Inferior parietal cortex (tissue), 1 donor: ENCODE data around the gene FUT8.
"Not testable (repeated sequence)": the region's sequence is repeated elsewhere in the genome, so short reads cannot be mapped to it uniquely, and the experiment has no call there.

Experiments used
- DNase-seq: peaks from one replicate; pipeline ENCODE4 v3.0.0-alpha.2; 2016; ENCODE audit errors: extremely low spot score

The FUT8 gene

DNA sequence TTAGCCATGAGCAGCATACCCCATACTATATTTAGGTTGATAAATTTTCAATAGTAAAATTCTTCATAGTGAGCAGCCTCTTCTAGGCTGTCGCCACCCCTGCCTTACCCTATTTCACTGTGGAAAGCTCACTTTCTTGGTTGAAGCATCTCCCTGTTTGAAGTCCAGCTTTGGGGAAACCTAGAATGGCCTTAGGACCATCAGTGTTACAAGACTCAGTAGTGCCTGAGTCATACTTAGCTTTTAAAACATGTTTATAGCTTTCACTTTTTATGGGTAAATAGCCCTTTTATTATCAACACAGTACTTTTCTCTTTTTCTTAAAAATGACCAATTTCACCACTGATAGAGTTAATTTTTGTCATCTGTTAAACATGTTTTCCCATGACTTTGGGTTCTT is 37.1 kb downstream of the FUT8 start:
- no peak for DNase-seq

GRCh38 chr14:65453807-65454480 is 41.4 kb downstream of the FUT8 start:
- DNase-seq: no peak

DNA sequence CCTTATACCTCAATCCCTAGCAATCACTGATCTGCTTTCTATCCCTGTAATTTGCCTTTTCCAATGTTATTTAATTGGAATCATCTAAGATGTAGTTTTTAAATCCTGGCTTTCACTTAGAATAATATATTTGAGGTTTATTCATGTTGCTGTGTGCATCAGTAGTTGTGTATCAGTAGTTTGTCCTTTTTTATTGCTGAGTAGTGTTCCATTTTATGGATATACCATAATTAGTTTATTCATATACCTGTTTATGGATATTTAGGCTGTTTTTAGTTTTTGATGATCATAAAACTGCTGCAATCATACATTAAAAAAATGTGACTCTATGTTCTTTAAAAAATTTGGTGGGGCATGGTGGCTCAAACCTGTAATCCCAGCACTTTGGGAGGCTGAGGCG is 43.7 kb downstream of the FUT8 start:
- no peak for DNase-seq

GRCh38 chr14:65461730-65462129 is 49.2 kb downstream of the FUT8 start:
- no peak for DNase-seq

DNA sequence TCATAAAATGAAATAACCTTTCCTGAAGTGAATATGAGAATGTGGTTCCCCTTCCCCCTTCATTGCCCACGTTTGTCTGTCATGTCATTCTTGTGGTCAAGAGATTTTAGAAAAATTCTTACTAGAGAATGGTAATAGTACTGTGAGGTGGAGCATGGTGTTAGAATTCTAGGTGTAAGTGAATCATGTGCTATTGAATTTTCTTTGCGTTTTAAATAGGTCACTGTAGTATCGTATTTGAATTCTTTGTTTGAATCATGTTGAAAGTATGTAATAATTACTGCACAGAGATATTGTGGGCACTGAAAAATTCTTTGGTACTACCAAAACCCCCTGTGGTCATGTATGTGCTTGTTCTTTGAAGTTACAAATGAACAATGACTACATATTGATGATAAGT is 49.9 kb downstream of the FUT8 start:
- DNase-seq: no peak

GRCh38 chr14:65465584-65465983 is 53.1 kb downstream of the FUT8 start:
- DNase-seq: no peak

DNA sequence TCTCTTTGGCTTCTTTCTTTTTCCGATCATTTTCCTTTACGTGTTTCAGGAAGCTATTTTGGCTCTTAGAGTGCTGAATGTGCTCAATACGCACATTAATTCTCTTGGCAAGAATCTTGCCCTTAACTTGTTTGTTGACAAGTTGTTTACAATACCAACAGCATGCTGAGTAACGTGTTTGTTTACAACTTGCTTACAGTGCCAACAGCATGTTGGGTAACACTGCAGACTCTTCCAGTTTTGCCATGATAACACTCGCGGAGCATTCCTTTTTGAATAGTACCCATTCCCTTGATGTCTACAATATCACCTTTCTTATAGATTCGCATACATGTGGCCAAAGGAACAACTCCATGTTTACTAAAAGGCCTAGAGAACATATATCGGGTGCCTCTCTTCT is 55.4 kb downstream of the FUT8 start:
- not testable (repeated sequence) for DNase-seq

- no peak for DNase-seq
Measured at GRCh38 chr14:65469903-65470302, 57.4 kb downstream of the FUT8 start.

DNA sequence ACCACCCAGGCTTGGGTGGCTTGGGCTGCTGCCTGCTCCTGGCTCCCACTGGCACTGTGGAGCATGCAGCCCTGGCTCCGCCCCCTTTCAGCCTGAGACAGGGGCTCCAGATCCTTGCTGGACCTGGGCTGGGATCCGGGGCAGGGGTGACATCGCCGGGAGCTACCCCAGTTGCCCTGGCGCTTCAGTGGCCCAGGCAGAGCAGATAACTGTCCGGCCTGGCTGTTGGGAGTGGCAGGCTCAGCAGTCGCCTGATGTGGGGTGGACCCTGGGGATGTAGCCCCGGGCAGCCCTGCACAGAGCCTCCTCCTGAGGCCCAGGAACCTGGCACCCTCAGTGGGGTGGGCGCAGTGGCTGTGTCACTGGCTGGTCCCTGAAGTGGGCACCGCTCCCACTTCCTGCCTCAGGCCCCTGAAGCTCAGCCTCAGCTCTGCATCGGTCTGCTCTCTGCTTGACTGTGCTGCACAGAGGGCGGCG is 57.9 kb downstream of the FUT8 start:
- DNase-seq: no peak

GRCh38 chr14:65471038-65471878 is 58.7 kb downstream of the FUT8 start:
- no peak for DNase-seq

- DNase-seq: no peak
Measured at GRCh38 chr14:65472189-65472588, 59.7 kb downstream of the FUT8 start.

GRCh38 chr14:65476273-65476941 is 63.9 kb downstream of the FUT8 start:
- DNase-seq: no peak

DNA sequence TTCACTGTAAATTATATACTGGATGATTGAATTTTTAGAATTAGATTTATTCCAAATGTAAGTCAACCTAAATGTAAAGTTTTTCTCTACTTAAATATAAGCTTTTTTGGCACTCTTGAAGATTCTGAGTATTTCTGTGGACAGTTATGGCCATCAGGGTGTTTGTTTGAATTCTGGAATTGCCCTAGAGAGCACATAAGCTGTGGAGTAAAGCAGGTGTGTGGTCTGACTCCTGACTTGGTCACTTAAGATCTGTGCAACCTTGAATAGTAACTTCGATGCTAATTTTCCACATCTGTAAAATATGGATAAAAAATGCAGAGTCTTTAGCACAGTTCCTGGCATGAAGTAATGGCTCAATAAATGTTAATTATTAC is 64.4 kb downstream of the FUT8 start:
- DNase-seq: no peak

- DNase-seq: no peak
Measured at GRCh38 chr14:65478017-65478416, 65.5 kb downstream of the FUT8 start.

- DNase-seq: no peak
Measured at GRCh38 chr14:65478596-65478995, 66.1 kb downstream of the FUT8 start.

DNA sequence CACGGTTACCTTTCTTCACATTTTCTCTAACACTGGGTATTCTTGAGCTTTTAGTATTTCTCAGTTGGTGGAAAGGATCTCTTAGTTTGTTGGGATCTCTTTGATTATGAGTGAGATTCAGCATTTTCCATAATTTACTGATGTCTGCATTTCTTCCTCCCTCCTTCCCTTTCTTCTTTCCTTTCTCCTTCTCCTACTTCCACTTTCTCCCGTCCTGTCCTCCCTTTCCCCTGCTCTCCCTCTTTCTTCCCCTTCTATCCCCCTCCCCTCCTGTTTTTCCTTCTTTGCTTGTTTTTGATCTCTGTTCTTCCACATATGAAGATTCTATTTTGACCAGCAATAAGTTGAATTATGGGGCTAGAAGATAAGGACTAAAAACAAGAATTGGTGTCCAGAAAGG is 66.9 kb downstream of the FUT8 start:
- no peak for DNase-seq

DNA sequence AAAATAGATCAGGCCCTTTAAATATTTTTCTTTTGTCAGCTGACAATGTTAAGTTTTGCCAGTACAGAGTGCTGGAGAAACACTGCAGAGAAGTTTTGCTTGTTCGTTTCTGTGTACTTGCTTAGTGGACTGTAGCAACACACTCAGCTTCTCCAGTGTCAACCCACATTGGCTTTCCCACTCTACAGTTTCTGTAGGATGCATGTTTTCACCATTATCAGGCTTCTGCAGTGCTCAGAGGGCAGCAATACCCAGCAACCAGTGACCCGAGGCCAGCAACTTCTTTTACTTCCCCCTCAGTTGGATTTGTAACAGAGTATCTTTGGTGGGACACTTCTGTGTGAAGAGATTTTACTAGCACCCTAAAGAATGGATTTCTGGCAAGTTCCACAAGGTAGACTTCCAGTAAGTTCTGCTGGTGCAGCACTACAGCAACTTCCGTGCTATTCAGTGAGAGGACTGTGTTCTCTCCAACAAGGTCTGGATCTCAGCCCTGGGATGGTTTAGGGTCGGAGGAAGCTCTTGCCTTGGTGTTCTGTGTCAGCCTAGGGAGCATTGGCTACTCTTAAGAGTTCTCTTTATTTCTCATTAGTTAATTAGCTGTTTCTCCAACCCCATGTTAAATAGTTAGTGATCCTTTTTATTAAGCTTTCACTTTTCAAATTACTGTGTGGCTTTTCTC is 70.4 kb downstream of the FUT8 start:
- DNase-seq: no peak

DNA sequence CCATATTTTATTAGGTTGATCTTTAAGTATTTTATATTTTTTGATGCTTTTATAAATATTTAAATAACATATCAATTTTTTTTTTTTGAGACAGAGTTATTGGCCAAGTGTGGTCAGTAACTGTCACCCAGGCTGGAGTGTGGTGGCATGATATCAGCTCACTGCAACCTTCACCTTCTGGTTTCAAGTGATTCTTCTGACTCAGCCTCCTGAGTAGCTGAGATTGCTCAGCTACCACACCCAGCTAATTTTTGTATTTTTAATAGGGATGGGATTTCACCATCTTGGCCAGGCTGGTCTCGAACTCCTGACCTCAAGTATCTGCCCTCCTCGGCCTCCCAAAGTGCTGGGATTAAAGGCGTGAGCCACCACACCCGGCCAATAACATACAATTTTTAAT is 71.1 kb downstream of the FUT8 start:
- DNase-seq: no peak

DNA sequence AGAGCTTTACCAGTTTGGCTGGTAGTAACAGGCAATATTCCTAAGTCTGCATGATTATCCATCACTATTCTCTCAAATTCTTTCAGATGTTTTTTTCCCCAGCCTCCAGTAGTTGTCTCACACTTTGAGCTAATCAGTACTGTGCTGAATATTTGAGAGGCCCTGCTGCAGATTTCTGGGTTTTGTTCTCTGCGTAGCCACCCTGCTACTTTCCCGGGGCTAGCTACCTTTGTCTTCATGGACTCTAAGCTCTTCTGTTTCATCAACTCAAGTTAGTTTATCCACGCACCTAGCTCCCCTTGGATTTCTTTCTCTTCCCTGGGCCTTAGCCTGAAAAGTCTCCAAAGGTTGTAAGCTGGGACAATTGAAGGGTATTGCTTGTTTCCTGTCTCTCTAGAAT is 73.0 kb downstream of the FUT8 start:
- no peak for DNase-seq

DNA sequence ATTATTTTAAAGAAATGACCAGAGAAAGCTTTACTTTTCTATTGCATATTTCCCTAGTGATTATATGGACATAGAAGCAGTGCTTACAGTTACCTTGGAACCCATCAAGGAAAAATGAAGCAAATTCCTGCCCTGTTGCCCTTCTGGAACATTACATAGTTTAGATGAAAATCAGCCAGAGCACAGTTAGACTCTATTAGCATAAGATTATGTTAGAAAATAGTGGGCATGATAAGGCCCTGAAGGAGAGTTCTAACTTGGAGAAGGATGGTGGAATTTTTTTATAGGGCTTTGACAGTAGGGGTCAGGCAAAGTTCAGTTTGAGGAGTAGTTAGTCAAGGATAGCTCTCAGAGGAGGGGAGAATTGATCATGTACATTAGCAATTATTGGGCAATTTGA is 74.3 kb downstream of the FUT8 start:
- DNase-seq: no peak

DNA sequence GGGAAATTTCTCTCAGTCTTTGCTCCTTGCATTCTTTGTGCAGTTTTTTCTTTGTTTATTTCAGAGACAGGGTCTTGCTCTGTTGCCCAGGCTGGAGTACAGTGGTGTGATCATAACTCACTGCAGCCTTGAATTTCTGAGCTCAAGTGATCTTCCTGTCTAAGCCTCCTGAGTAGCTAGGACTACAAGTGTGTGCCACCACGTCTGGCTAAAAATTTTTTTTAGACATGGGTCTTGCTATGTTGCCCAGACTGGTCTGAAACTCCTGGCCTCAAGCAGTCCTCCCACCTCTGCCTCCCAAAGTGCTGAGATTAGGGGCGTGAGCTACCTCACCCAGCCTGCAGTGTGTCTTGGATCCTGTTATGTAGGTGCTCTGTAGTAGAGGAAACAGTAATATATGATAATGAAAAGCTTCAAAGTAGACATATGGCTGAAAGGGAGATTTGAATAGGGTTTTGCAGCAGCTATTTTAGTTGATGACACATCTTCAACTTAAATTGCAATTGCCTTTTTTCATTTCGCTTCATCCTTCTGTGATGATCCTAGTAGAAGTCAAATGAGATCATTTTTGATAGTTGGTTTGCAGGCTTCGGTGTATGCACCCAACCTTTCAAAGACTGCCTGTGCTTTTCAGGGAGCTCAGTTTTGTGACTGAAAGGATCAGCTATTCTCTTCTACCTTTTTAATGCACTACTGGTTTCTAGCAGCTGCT is 75.4 kb downstream of the FUT8 start:
- DNase-seq: no peak

GRCh38 chr14:65491274-65491673 is 78.7 kb downstream of the FUT8 start:
- DNase-seq: no peak
